ENCODE measurements around the gene HECTD4.

The HECTD4 gene

GRCh38 chr12:112214064-112214463 is 168.2 kb downstream of the HECTD4 start:
- no peak for DNase-seq
- Mint-ChIP-seq H3K9me3 (no peaks in the 10 kb centered on the region), H3K36me3 (ENCODE audit: low read depth) (peaks cover 60% of the 10 kb centered on the region)

GRCh38 chr12:112208301-112208910 is 173.8 kb downstream of the HECTD4 start:
- peaks cover 50% of the 10 kb centered on the region for H3K36me3 Mint-ChIP-seq (ENCODE audit: low read depth)
- TF ChIP-seq CTCF (IDR thresholded peaks at IDR 0.05) = no peak
- H3K27me3 Mint-ChIP-seq (ENCODE audit: low read depth, poor library complexity) = no peaks in the 10 kb centered on the region
- H3K27ac Mint-ChIP-seq = no peak overlapping the region
- no peak for DNase-seq
- H3K9me3 Mint-ChIP-seq = no peaks in the 10 kb centered on the region
- H3K4me1 Mint-ChIP-seq = no peaks in the 10 kb centered on the region
- no peak overlapping the region for H3K4me3 Mint-ChIP-seq

More at GRCh38 chr12:112214064-112214463, 168.2 kb downstream of the HECTD4 start:
- no peak overlapping the region for H3K4me3 Mint-ChIP-seq
- H3K27ac Mint-ChIP-seq = no peak overlapping the region
- no peaks in the 10 kb centered on the region for H3K27me3 Mint-ChIP-seq (ENCODE audit: low read depth, poor library complexity)
- no peak for TF ChIP-seq CTCF (IDR thresholded peaks at IDR 0.05)
- no peaks in the 10 kb centered on the region for H3K4me1 Mint-ChIP-seq

- Mint-ChIP-seq H3K4me3 (no peak overlapping the region), H3K27me3 (ENCODE audit: low read depth, poor library complexity) (no peaks in the 10 kb centered on the region), H3K27ac (no peak overlapping the region), H3K36me3 (ENCODE audit: low read depth) (peaks cover 59% of the 10 kb centered on the region), H3K4me1 (no peaks in the 10 kb centered on the region), H3K9me3 (no peaks in the 10 kb centered on the region)
- DNase-seq = no peak
- no peak for TF ChIP-seq CTCF (IDR thresholded peaks at IDR 0.05)
Measured at GRCh38 chr12:112207397-112207924, 174.8 kb downstream of the HECTD4 start.

GRCh38 chr12:112206944-112207343 is 175.3 kb downstream of the HECTD4 start:
- no peaks in the 10 kb centered on the region for H3K4me1 Mint-ChIP-seq
- no peak for DNase-seq
- H3K9me3 Mint-ChIP-seq = no peaks in the 10 kb centered on the region
- H3K27me3 Mint-ChIP-seq (ENCODE audit: low read depth, poor library complexity) = no peaks in the 10 kb centered on the region
- H3K27ac Mint-ChIP-seq = no peak overlapping the region
- peaks cover 55% of the 10 kb centered on the region for H3K36me3 Mint-ChIP-seq (ENCODE audit: low read depth)
- no peak for TF ChIP-seq CTCF (IDR thresholded peaks at IDR 0.05)
- no peak overlapping the region for H3K4me3 Mint-ChIP-seq

- H3K27ac Mint-ChIP-seq = no peak overlapping the region
Measured at GRCh38 chr12:112199136-112199535, 183.1 kb downstream of the HECTD4 start.

More at GRCh38 chr12:112199136-112199535, 183.1 kb downstream of the HECTD4 start:
- no peaks in the 10 kb centered on the region for H3K4me1 Mint-ChIP-seq
- no peak overlapping the region for H3K4me3 Mint-ChIP-seq
- no peak for DNase-seq
- TF ChIP-seq CTCF (IDR thresholded peaks at IDR 0.05) = no peak
- H3K9me3 Mint-ChIP-seq = no peaks in the 10 kb centered on the region
- peaks cover 71% of the 10 kb centered on the region for H3K36me3 Mint-ChIP-seq (ENCODE audit: low read depth)
- H3K27me3 Mint-ChIP-seq (ENCODE audit: low read depth, poor library complexity) = no peaks in the 10 kb centered on the region
